UCSD-AML1 (cell line): Measurements from ENCODE around the gene FARP2.
"Not testable (repeated sequence)": the region's sequence is repeated elsewhere in the genome, so short reads cannot be mapped to it uniquely, and the experiment has no call there.

Source experiments
- DNase-seq: peaks from one replicate; lab custom pipeline; 2025; ENCODE audit not compliant: unreplicated experiment; lab: John Stamatoyannopoulos, UW

The FARP2 gene, protein sequence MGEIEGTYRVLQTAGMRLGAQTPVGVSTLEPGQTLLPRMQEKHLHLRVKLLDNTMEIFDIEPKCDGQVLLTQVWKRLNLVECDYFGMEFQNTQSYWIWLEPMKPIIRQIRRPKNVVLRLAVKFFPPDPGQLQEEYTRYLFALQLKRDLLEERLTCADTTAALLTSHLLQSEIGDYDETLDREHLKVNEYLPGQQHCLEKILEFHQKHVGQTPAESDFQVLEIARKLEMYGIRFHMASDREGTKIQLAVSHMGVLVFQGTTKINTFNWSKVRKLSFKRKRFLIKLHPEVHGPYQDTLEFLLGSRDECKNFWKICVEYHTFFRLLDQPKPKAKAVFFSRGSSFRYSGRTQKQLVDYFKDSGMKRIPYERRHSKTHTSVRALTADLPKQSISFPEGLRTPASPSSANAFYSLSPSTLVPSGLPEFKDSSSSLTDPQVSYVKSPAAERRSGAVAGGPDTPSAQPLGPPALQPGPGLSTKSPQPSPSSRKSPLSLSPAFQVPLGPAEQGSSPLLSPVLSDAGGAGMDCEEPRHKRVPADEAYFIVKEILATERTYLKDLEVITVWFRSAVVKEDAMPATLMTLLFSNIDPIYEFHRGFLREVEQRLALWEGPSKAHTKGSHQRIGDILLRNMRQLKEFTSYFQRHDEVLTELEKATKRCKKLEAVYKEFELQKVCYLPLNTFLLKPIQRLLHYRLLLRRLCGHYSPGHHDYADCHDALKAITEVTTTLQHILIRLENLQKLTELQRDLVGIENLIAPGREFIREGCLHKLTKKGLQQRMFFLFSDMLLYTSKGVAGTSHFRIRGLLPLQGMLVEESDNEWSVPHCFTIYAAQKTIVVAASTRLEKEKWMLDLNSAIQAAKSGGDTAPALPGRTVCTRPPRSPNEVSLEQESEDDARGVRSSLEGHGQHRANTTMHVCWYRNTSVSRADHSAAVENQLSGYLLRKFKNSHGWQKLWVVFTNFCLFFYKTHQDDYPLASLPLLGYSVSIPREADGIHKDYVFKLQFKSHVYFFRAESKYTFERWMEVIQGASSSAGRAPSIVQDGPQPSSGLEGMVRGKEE

DNA sequence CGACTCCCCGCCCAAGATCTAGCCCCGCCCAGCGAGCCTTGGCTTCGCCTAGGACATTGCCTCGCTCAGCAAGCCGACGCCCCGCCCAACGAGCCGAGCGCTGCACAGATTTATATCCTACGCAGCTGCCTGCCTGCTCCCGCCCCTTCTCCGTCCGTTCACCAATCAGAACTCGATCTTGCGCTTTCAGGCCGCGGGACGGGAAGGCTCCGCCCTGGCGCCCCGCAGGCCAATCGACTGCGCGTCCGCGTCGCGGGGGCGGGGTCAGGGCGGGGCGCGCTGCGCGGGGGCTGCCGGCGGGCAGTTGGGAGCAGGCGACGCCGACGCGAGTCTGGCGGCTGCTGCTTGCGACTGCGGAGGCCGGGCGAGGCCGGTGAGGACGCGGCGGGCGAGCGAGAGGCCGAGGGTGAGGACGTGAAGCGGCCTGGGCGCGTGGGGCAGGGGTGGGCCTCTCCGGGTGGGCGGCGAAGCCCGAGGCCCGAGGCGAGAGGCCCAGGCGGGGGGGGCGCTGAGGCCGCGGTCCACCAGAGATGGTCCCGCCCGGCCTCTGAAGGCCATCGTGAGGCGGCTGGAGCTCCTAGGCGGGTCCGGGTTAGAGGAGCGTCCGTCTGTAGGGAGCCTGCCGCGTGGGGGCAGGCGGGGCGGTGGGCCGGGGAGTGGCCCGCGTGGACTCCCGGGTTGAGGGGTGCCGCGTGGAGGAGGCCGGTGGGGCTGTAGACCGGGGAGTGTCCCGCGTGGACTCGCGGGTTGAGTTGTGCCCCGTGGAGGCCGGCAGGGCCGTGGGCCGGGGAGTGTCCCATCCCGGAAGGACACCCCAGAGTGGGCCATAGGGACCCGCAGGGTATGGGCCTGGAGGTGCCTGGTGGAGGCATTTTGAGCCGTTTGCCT lies at the start of gene FARP2:
Gene FARP2 (plus strand): TSS at position 303 of the 888 bp plus-strand sequence. CDS start 16,823 bp downstream, outside the sequence.
- peak; percentile 98 for DNase-seq

DNA sequence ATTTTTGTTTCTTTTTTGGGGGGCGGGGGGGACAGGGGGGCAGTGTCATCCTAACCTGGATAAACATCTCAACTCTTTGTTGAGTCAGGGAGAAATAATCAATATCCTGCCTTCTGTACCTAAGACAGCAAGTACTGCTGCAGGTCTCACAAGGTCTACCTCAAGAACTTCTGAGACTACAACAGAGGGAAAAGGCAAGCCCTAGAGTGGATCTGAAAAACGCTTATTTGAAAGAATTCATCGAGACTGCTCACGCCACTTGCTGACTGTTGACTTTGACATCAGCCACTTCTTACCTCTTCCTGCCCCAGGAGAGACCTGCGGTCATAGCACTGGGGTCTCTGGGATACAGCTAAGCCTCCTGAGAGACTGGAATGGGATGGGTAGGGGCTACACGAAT lies 49.0 kb upstream of the FARP2 start:
- DNase-seq, result no peak

DNA sequence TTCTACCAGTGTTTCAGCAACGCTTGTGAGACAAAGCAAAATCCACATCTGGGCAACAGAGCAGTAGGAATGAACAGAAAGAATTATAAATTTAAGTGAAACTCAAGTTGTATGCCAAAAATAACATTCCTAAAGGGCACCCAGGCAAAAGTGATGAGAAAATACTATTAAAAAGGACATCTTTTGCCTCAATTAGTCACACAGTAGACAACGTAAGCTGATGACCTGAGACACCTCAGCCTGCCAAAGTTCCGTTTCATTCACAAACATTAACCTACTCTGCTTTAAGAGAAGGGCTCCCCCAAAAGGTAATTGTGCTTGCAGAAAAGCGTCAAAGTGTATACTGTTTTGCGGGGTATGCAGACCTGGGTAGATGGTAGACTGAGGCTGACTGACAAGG lies 47.8 kb upstream of the FARP2 start:
- DNase-seq, result no peak

DNA sequence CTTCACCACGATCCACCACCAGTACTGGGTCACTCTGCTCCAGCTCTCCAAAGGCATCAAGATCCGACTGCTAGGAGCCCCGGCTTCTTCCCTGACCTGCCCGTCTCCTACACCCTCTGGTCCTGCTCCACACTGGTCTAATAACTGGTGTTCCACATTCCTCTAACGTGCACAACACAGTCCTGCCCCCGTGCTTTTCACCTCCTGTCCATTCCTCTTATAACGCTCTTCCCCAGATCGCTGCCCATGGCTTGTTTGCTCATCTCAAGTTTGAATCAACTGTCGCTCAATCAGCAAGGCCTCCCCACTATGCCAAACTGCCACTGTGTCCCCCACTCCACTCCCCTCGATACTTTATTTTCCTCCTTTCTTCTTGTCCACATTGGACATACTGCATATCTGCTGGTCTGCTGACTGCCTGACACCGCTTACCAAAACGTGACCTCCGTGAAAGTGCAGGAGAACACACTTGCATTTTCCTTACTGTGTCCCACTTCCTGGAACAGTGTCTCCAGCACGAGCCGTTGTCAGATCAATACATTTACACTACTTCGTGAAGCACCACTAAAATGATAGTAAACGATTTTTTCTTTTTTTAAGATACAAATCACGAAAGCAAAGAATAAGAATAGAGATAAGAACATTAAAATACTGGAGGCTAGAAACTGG lies 47.1 kb upstream of the FARP2 start:
- no peak for DNase-seq

DNA sequence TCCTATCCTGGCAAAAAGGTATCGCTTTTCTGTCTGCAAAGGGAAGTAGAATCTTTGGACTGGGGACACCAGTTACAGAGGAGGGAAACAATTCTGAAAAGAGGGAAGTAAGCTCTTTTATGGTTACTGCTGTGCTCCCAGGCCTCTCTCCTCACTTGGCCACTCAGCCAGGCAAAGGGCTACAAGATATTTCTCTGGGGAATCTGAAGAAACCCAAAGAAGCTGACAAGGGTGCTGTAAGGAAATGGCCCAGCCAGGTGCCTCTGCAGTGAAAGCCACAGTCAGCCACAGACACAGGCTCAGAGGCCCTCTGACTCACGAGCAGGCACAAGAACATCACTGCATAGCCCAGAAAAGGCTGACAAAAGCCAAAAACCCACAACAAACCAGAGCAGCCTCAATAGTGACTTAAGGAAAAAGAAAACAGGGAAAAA lies 46.4 kb upstream of the FARP2 start:
- peak; percentile 44 for DNase-seq

DNA sequence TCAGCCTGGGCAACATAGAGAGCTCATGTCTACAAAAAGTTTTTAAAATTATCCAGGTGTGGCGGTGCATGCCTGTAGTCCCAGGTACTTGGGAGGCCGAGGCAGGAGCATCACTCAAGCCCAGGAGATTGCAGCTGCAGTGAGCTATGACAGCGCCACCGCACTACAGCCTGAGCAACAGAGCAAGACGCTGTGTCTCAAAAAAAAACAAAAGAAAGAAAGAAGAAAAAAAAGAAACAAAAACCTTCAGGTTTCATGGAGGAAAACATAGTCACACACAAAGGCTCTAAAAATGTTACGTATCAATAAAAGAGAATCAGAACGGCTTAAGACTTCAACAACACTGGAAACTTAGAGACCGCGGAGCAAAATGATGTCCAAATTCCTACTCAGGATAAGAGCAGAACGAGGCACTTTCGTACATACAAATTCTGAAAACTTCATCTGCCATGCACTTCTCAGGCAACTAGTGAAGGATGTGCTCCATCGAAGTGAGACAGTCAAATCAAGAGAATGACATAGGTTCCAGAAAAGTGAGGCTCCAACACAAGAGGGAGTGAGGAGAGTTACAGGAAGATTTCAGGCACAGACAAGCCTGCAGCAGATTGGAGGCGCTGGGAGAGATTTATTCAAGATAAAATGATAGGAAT lies 45.0 kb upstream of the FARP2 start:
- no peak for DNase-seq

DNA sequence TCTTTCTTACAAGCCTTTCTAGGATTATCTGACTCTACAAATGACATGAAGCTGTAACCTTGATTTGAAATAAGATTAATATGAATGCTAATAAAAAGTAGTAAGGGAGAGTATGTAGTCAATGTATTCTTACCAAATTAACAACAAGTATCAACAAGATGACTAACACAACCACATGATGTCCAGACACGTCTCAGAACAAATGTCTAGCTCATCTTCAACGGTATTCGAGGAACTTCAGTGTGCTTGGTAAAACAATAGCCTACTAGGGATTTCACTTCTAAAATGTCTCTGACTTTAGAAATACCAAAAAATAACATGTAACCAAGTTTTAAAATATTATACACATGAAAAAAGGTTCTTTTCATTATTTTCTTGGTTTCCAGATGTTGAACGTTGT lies 44.0 kb upstream of the FARP2 start:
- no peak for DNase-seq

DNA sequence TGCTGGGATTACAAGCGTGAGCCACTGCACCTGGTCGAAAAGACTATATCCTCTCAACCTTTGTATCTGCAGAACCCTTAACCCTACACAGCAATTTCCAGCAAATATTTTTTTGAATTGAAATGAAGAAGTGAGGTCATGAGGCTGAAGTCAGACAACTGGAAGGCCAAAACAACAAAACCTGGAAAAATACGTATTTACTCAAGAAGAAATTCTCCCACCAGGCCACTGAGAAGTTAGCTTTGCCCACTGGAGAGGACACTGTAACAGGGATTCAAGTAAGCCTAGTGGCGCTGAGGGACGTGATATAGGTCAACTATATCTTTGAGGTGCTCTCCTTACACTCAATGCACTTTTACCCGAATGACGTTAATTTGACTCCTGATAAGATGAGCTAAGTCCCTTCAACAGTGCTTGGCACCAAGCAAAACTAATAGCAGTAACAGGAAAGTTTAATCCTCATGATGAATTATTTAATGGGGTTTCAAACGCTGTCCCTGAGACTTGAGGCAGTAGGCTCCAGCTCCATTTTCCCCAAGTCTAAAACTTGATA lies 42.5 kb upstream of the FARP2 start:
- no peak for DNase-seq

DNA sequence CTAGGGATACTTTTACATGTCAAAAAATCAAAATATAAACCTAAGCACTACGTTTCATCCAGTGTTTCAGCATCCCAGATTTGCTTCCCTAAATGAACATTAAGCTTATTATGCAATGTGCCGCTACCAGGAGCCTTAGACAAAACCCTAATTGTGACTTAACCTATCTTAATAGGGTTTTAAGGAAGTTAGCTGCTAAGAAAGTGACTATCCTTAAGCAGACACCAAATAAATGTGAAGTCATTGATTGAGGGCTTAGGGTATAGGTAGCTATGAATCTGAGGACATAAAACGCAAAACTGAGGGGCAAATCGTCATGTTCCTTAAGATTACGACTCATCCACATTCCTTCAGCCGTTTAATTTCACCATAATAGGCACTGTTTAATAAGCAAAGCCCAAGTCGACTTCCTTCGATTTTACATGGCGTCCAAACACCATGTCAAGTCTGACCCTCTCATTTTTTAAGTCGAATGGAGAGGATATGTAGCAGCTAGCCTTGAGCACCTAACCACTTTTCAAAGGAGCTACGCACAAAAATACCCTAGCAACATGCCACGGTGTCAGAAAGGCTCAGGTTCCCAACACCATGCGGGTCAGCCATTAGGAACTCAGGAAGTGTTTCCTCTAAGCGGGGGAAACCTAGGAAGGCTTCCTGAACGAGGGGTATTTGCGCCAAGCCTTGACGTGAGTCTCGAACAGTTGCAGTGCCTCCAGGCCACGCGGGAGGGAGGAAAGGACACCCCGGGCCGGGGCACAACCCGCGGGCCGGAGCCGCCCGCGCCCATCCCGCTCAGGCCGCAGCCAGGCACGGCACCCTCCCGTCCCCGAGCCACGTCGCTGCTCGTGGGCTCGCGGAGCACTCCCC lies 41.6 kb upstream of the FARP2 start:
- no peak for DNase-seq

DNA sequence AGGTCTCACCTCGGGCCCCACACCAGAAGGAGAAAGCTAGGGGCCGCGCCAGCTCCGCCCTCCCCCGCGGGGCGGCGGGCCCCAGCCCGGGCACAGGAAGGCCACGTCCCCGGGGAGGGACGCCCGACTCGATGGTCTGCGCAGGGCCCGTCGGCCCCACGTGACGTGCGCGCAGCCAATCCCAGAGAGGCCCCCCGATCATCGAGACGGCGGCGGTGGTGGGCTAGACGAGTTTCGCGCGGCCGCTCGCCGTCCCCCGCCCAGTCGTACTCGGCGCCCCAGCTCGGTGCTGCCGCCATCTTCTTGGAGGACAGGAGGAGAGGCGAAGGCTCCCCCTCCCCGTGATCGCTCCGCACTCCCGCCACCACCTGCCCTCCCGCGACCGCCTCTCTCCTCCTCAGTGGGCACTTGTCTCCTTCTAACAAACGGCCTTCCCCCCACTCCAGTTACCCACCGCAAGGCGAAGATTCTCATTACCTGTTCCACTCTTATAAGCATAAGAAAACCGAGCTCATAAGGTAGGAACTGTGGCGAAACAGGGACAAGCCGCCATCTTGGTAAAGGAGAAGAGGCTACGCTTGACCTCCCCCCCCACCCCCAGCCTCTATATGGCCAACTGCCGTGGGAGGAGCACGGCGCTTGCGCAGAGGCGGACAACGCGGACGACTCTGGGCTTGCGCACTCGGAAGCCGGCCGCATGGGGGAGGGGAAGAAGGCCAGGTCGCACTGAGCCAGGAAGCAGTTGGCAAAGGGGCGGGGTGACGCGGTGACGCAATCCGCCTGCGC lies 40.8 kb upstream of the FARP2 start, which contains the start of gene HDLBP:
Gene HDLBP (minus strand): TSS at position 580 of the 786 bp plus-strand sequence. CDS start 48,803 bp downstream, outside the sequence.
- DNase-seq, result peak; percentile 99

DNA sequence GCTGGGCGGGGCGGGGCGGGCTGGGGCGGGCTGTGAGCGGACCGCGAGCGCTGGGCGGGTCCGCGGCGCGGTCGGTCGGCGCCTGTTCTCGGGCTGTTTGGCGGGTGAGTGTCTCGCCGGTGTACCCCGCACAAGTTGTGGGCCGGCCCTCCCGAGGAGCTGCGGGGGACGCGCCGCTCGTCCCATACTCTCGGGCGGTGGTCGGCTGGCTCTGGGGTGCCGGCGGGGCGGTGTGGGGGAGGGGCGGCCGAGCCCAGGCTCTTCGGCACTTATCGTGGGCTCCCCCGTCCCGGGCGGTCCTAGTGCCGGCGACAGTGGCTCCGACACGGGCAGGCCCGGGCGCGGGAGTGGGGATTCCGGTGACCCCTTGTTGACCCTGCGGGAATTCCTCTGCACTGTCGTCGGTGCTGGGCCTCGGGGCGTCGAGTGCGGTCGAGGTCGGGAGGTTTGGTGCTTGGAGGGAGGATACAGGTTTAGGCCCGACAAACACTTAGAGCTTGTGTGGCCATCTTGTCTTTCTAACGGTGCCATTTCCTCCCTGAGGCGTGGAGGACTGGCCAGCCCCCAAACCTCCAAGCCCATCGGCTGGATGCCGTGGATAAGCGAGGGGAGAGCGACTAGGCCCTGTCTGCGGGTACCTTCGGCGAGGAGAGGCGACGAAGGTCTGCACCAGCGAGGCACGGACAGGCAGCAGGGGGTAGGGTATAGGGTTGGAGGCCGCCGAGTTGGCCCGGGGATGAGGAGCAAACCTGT lies 40.0 kb upstream of the FARP2 start, which contains the start of gene SEPTIN2:
Gene SEPTIN2 (plus strand): TSS at position 47 of the 753 bp plus-strand sequence. CDS start 8,308 bp downstream, outside the sequence.
- DNase-seq, result peak; percentile 90

DNA sequence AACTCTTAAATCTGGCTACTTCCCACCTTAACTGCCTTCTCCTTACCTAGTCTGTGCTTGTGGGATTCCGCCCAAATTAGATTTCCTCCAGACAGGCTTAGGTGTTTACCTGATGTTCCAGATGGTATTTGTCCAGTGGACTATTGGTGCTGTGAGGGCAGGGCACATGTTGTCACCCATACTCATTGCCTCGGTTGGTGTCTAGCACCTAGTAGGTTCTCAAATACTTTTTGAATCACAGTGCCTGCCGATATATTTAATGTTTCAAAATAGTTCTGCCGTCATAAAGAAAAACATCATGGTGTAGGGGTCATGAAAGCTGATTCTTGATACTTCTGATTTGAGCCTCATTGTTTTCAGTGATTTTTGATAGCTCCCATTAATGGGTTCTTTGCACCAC lies 39.3 kb upstream of the FARP2 start:
- no peak for DNase-seq

DNA sequence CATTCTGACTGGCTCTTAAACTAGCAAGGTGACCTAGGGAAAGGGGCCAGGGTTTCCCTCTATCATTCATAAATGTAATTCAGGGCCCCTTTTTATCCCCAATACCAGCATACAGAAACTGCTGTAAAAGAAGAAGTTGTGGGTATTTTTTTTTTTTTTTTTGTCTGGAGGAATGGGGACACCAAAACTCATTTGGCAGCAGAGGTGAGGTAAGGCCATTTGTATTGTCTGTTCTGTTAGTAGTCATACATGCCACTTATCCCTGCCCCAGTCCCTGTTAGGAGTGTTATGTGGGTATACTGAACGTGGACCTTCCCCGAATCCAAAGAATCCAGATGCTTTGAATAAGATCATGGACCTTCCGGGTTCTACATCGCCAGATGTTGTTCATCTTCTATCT lies 38.7 kb upstream of the FARP2 start:
- no peak for DNase-seq

DNA sequence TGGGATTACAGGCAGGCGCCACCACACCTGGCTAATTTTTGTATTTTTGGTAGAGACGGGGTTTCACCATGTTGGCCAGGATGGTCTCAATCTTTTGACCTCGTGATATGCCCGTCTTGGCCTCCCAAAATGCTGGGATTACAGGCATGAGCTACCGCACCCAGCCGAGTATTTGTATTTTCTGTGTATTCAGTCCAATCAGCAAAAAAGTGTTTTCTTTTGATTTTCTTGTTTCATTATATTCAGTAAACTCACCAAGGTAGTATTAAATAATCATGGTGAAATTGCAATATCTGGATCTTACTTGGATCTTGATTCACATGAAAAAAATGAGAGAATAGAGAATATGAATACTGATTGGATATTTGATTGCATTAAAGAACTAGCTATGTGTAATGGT lies 37.3 kb upstream of the FARP2 start:
- not testable (repeated sequence) for DNase-seq

DNA sequence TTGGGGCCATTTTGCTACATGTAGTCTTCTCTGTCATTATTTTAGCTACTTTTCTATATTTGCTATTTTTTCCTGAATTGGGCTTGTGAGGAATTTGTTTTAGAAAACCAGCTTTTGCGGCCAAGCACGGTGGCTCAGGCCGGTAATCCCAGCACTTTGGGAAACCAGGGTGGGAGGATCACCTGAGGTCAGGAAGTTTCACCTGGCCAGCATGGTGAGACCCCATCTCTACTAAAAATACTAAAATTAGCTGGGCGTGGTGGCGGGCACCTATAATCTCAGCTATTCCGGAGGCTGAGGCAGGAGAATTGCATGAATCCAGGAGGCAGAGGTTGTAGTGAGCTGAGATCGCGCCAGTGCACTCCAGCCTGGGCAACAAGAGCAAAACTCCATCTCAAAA lies 35.7 kb upstream of the FARP2 start:
- no peak for DNase-seq

DNA sequence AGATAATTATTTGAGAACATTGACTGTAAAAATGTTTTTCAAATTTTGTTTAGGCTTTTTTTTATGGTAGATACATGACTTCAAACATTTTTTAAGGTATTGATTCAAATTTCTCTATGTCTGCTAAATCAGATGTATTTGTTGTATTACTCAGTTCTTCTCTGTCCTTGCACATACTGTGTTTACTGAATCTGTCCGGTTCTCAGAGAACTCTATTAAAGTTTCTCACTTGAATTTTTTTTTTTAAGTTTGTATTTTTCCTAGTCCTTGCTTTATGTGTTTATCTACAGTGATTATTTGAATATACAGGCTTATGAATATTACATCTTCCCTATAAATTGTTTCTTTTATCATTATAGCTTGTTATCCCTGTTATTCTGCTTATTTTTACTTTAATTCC lies 35.1 kb upstream of the FARP2 start:
- DNase-seq, result no peak

DNA sequence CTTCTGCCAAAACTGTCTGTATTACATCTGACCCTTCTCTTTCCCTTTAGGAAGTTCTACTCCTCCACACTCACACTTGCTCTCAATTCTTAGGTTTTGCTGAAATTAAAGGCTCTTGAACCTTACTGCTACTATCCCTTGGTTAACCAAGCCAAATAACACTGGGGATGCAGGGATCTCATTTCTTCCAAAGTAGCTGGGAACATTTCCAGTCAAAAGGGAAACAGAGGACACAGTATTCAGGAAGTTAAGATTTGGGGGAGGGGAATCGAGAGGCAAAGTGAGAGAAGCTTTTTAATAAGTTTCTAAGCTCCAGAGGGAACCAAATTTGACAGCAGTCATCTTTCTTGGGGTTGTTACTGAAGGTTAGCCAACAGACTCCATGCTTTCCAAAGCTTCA lies 34.2 kb upstream of the FARP2 start:
- no peak for DNase-seq
